Activated CD8-positive, alpha-beta memory T cell treated with anti-CD3 and anti-CD28 coated beads, Interleukin-2, amount 10 ng/mL, durations not matched to agents 7 days and 5 days (primary cell): Measurements from ENCODE around the gene DICER1. TPM values are rescaled to one million over a fixed set of nuclear protein-coding genes. Genes with fewer than 3 reads are reported as not detected.

Experiments
- ATAC-seq: fragments of 150-1000 bp; cut with Tn5 transposase; one replicate; pipeline ENCODE4 v1.10.0; 2021; ENCODE audit warnings: moderate library complexity
- CTCF ChIA-PET: fragments of 350-600 bp; sonication (Branson Sonifier 250); formaldehyde crosslinking; loops from one replicate; lab custom pipeline; 2021; ENCODE audit warnings: antibody characterized with exemption; lab: Charles Lee
- DNase-seq: peaks from one replicate; pipeline ENCODE4 v3.0.0-alpha.2; 2020
- H3K27ac Mint-ChIP-seq: one replicate; pipeline ENCODE4 v1.8.0; 2021; ENCODE audit warnings: mild to moderate bottlenecking, mixed read lengths
- H3K27me3 Mint-ChIP-seq: one replicate; pipeline ENCODE4 v1.8.0; 2021; ENCODE audit warnings: mixed read lengths
- H3K36me3 Mint-ChIP-seq: one replicate; pipeline ENCODE4 v1.8.0; 2021; ENCODE audit warnings: mild to moderate bottlenecking, mixed read lengths
- H3K4me1 Mint-ChIP-seq: one replicate; pipeline ENCODE4 v1.8.0; 2021; ENCODE audit warnings: mixed read lengths
- H3K4me3 Mint-ChIP-seq: one replicate; pipeline ENCODE4 v1.8.0; 2021; ENCODE audit warnings: mild to moderate bottlenecking, moderate library complexity, mixed read lengths
- H3K9me3 Mint-ChIP-seq: one replicate; pipeline ENCODE4 v1.8.0; 2022; ENCODE audit warnings: low read depth, mixed read lengths
- total RNA-seq, 2 experiments: library from RNA; stranded (reverse); gene quantifications; one replicate each; pipeline ENCODE4 v1.2.3, GENCODE V29; 2021

Gene DICER1
- total RNA-seq, 2 experiments from 2014 or later, result 61.4 to 75.6 TPM

- ATAC-seq (no peak), DNase-seq (no peak)
- Mint-ChIP-seq H3K9me3 (no peaks in the 10 kb centered on the region), H3K4me1 (peaks cover 50% of the 10 kb centered on the region), H3K4me3 (peak overlapping the region; percentile 56), H3K27ac (no peak overlapping the region), H3K27me3 (no peaks in the 10 kb centered on the region), H3K36me3 (peaks cover 19% of the 10 kb centered on the region)
- CTCF ChIA-PET, result no interaction called here
Measured at GRCh38 chr14:95155045-95155444, 2.3 kb downstream of the DICER1 start.

GRCh38 chr14:95153866-95154265 is 3.5 kb downstream of the DICER1 start:
- no peaks in the 10 kb centered on the region for H3K27me3 Mint-ChIP-seq
- peaks cover 24% of the 10 kb centered on the region for H3K36me3 Mint-ChIP-seq
- ATAC-seq (no peak), DNase-seq (no peak)
- H3K4me3 Mint-ChIP-seq, result no peak overlapping the region
- CTCF ChIA-PET, result no interaction called here
- H3K9me3 Mint-ChIP-seq, result no peaks in the 10 kb centered on the region
- H3K27ac Mint-ChIP-seq, result no peak overlapping the region
- H3K4me1 Mint-ChIP-seq, result peaks cover 53% of the 10 kb centered on the region

GRCh38 chr14:95151561-95151960 is 5.8 kb downstream of the DICER1 start:
- H3K27me3 Mint-ChIP-seq, result no peaks in the 10 kb centered on the region
- H3K4me3 Mint-ChIP-seq, result no peak overlapping the region
- CTCF ChIA-PET, result no interaction called here
- peaks cover 47% of the 10 kb centered on the region for H3K4me1 Mint-ChIP-seq
- DNase-seq, result no peak
- H3K9me3 Mint-ChIP-seq, result no peaks in the 10 kb centered on the region
- H3K36me3 Mint-ChIP-seq, result peaks cover 37% of the 10 kb centered on the region
- no peak for ATAC-seq
- H3K27ac Mint-ChIP-seq, result no peak overlapping the region

- peaks cover 4% of the 10 kb centered on the region for H3K9me3 Mint-ChIP-seq
- H3K27me3 Mint-ChIP-seq, result no peaks in the 10 kb centered on the region
- peaks cover 43% of the 10 kb centered on the region for H3K4me1 Mint-ChIP-seq
- no peak overlapping the region for H3K4me3 Mint-ChIP-seq
- ATAC-seq (no peak), DNase-seq (no peak)
- CTCF ChIA-PET, result no interaction called here
- H3K36me3 Mint-ChIP-seq, result peaks cover 42% of the 10 kb centered on the region
- no peak overlapping the region for H3K27ac Mint-ChIP-seq
Measured at GRCh38 chr14:95150910-95151309, 6.4 kb downstream of the DICER1 start.

GRCh38 chr14:95149441-95149840 is 7.9 kb downstream of the DICER1 start:
- Mint-ChIP-seq H3K27me3 (no peaks in the 10 kb centered on the region), H3K9me3 (peaks cover 12% of the 10 kb centered on the region), H3K4me3 (no peak overlapping the region), H3K27ac (no peak overlapping the region), H3K4me1 (peaks cover 37% of the 10 kb centered on the region), H3K36me3 (peaks cover 46% of the 10 kb centered on the region)
- ATAC-seq (no peak), DNase-seq (no peak)
- CTCF ChIA-PET, result no interaction called here

GRCh38 chr14:95147597-95147996 is 9.7 kb downstream of the DICER1 start:
- Mint-ChIP-seq H3K4me1 (peaks cover 33% of the 10 kb centered on the region), H3K4me3 (no peak overlapping the region), H3K9me3 (peaks cover 12% of the 10 kb centered on the region), H3K36me3 (peaks cover 41% of the 10 kb centered on the region), H3K27ac (no peak overlapping the region), H3K27me3 (no peaks in the 10 kb centered on the region)
- ATAC-seq (no peak), DNase-seq (no peak)
- CTCF ChIA-PET, result interaction anchor here (1.8 kb wide), 1 partner anchor 14 kb away, joined by 4 read pairs; no protein-coding TSS in a partner anchor

GRCh38 chr14:95146079-95146771 is 11.1 kb downstream of the DICER1 start:
- Mint-ChIP-seq H3K4me3 (no peak overlapping the region), H3K36me3 (peaks cover 35% of the 10 kb centered on the region), H3K9me3 (peaks cover 12% of the 10 kb centered on the region), H3K27ac (no peak overlapping the region), H3K27me3 (no peaks in the 10 kb centered on the region), H3K4me1 (peaks cover 22% of the 10 kb centered on the region)
- ATAC-seq (no peak), DNase-seq (no peak)
- CTCF ChIA-PET, result interaction anchor here (1.8 kb wide), 1 partner anchor 16 kb away, joined by 4 read pairs; no protein-coding TSS in a partner anchor

- no peaks in the 10 kb centered on the region for H3K27me3 Mint-ChIP-seq
- ATAC-seq (no peak), DNase-seq (no peak)
- no peak overlapping the region for H3K27ac Mint-ChIP-seq
- H3K9me3 Mint-ChIP-seq, result peaks cover 12% of the 10 kb centered on the region
- H3K4me3 Mint-ChIP-seq, result no peak overlapping the region
- peaks cover 37% of the 10 kb centered on the region for H3K36me3 Mint-ChIP-seq
- peaks cover 18% of the 10 kb centered on the region for H3K4me1 Mint-ChIP-seq
- CTCF ChIA-PET, result no interaction called here
Measured at GRCh38 chr14:95144849-95145248, 12.5 kb downstream of the DICER1 start.

GRCh38 chr14:95143808-95144620 is 13.3 kb downstream of the DICER1 start:
- Mint-ChIP-seq H3K9me3 (peaks cover 12% of the 10 kb centered on the region), H3K4me3 (no peak overlapping the region), H3K27ac (no peak overlapping the region), H3K4me1 (peaks cover 15% of the 10 kb centered on the region), H3K27me3 (no peaks in the 10 kb centered on the region), H3K36me3 (peaks cover 33% of the 10 kb centered on the region)
- no peak for ATAC-seq
- CTCF ChIA-PET, result no interaction called here
- DNase-seq, result no peak

GRCh38 chr14:95142208-95142607 is 15.1 kb downstream of the DICER1 start:
- H3K27ac Mint-ChIP-seq, result no peak overlapping the region
- peaks cover 27% of the 10 kb centered on the region for H3K36me3 Mint-ChIP-seq
- no peaks in the 10 kb centered on the region for H3K27me3 Mint-ChIP-seq
- peaks cover 12% of the 10 kb centered on the region for H3K9me3 Mint-ChIP-seq
- CTCF ChIA-PET, result no interaction called here
- peaks cover 18% of the 10 kb centered on the region for H3K4me1 Mint-ChIP-seq
- DNase-seq, result no peak
- ATAC-seq, result no peak
- H3K4me3 Mint-ChIP-seq, result no peak overlapping the region

- Mint-ChIP-seq H3K36me3 (peaks cover 26% of the 10 kb centered on the region), H3K9me3 (peaks cover 12% of the 10 kb centered on the region), H3K4me1 (peaks cover 19% of the 10 kb centered on the region), H3K27me3 (no peaks in the 10 kb centered on the region), H3K27ac (no peak overlapping the region), H3K4me3 (no peak overlapping the region)
- no peak for DNase-seq
- no peak for ATAC-seq
- CTCF ChIA-PET, result no interaction called here
Measured at GRCh38 chr14:95141684-95142083, 15.6 kb downstream of the DICER1 start.

- Mint-ChIP-seq H3K27me3 (no peaks in the 10 kb centered on the region), H3K4me3 (no peak overlapping the region), H3K27ac (no peak overlapping the region), H3K9me3 (peaks cover 6% of the 10 kb centered on the region), H3K4me1 (peaks cover 17% of the 10 kb centered on the region), H3K36me3 (peaks cover 20% of the 10 kb centered on the region)
- no peak for DNase-seq
- CTCF ChIA-PET, result no interaction called here
- ATAC-seq, result no peak
Measured at GRCh38 chr14:95140060-95140858, 17.1 kb downstream of the DICER1 start.

- CTCF ChIA-PET, result no interaction called here
- Mint-ChIP-seq H3K4me1 (peaks cover 11% of the 10 kb centered on the region), H3K9me3 (no peaks in the 10 kb centered on the region), H3K4me3 (no peak overlapping the region), H3K36me3 (peaks cover 20% of the 10 kb centered on the region), H3K27me3 (no peaks in the 10 kb centered on the region), H3K27ac (no peak overlapping the region)
- DNase-seq (no peak), ATAC-seq (no peak)
Measured at GRCh38 chr14:95138876-95139275, 18.5 kb downstream of the DICER1 start.
